GM19099 (cell line): ENCODE measurements around the gene PREX1.

Experiments
- POLR2A ChIP-seq: IDR thresholded peaks from 3 replicates; pipeline ENCODE4 v1.6.1; 2011; ENCODE audit warnings: low read depth; ENCODE audit not compliant: insufficient read length; ENCODE audit errors: extremely low read depth

PREX1 gene

DNA sequence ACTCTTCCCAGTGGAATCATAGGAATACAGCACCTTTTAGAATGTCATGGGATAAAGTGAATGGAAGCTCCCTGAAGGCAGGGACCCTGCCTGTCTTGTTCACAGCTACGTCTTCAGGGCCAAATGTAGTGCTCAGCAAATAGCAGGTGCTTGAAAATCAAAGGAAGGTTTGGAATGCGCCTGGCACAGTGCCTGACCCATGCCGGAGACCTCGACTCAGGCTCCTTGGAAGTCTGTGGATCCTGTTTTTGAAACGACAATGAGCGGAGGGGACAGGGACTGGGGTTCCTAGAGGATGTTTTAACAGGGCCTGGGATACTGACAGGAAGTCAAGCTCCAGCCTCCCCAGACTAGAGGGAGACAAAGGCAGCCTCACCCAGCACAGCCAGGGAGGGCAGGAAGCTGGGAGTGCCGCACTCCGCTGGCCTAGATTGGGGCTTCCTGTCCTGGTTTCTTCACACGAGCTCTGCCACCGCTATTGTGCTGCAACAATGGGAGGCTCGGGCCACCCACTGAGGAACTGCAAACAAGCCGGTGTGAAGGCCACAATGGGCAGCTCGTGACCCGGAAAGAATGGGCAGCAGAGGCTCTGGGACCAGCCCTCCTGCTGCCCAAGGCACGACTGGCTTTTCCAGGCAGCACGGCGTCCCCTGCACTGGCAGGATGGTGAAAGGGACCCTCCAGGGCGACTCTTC lies 76.7 kb downstream of the PREX1 start:
- TF ChIP-seq POLR2A = no peak

DNA sequence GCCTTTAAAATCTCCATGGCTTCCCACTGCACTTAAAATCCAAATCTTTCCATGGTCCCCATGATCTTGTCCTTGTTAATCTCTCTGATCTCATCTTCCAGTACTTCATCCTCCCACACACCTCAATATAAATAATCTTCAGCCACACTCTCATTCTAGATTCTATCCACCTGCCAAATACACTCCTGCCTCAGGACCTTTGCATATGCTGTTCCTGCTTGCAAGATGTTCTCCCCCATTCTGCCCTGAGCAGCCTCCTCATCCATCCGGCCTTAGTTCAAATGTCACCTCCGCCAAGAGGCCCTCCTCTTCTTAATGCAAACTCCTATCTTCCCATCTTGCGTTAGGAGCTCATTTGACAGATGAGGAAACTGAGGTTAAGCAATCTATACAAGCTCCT lies 77.4 kb downstream of the PREX1 start:
- TF ChIP-seq POLR2A = no peak

DNA sequence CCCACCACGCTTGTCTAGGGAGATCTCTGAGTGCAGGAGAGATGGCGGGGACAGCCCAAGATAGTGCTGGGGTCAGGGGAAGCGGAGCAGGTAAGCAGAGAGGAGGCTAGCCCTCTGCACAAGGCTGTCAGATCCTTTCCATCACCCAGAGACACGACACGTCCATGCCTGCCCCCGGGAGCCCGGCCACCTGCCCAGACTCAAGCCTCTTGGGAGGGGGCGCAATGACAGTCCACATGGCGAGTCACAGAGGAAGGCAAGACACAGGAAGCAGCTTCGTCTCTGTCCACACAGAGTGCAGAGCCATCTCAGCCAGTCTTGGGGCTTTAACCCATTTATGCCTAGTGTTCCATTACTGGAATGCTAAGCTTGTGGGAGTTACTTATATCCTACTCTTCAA lies 78.4 kb downstream of the PREX1 start:
- TF ChIP-seq POLR2A = no peak

DNA sequence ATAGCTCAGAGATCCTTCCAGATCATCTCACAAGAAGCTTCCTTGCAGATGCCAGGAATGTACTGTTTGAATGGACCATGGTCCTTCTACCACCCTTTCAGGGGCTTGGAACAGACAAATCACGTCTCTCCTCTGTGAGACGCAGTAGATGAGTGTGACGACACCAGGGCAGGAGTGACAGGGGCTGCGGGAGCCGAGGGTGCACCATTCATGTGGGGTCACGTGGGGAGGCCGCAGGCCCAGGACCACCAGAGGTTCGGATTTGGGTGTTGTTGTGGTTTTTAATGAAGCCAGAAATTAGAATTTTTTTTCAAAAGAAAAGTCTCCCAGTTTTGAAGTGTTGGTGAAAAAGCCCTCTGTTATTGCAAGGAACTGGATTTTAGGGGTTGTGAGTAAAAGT lies 79.2 kb downstream of the PREX1 start:
- no peak for TF ChIP-seq POLR2A

DNA sequence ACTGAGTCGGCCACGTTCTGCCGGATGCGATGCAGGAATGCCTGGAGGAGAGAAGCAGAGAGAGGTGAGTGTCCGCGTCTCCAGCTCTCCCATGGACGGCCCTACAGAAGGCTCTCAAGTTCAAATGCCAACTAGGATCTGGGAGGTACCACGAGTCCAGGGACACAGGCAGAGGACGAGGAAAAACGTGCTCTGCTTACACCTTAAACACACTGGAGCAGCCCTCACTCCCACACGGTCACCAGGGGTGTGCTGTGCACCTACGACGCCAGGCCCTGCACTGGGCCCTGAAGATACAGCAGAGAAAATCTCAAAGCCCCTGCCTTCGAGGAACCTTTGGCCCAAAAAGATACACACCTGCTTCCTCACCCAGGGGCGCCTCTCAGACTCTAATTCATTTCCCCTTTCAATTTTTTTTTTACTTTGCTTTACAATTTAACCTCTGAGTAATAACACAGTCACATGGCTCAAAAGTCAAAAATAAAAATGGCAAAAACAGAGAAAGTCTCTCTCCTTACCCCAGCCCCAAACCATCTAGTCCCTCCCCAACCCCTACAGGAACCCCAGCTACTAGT lies 79.9 kb downstream of the PREX1 start:
- TF ChIP-seq POLR2A = no peak

DNA sequence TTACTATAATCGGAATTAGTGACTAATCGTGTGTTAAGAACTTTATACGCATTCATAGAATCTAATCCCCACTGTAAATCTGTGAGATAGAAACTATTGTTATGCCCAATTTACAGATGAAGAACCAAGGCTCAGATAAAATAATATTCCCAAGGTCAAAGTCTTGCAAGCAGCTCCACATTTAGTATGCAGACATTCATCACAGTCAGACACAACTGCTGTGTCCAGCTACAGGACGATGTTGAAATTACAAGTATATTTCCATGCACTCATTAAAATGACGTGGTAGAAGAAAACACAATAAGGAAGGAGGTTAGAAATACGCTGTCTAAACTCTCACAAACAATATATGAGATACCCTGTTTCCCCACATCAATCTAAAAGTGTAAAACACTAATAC lies 82.5 kb downstream of the PREX1 start:
- no peak for TF ChIP-seq POLR2A

DNA sequence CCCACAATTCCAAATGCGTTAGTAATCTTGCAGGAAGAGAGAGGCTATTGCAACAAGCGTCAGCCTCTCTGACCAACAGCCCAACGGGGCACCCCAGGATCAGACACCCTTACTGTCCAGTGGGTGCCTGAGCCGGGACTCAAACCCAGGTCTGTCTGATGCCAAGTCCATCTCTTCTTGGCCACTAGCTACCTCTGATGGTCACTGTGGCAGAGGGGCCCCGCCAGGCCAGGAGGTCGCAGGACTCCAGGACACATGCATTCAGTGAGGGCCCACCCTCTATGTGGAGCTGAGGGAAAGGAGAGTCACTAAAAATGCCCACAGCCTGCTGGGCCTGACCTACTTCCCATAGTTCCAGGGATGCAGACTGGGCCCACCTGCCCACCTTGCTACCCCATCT lies 83.3 kb downstream of the PREX1 start:
- no peak for TF ChIP-seq POLR2A

DNA sequence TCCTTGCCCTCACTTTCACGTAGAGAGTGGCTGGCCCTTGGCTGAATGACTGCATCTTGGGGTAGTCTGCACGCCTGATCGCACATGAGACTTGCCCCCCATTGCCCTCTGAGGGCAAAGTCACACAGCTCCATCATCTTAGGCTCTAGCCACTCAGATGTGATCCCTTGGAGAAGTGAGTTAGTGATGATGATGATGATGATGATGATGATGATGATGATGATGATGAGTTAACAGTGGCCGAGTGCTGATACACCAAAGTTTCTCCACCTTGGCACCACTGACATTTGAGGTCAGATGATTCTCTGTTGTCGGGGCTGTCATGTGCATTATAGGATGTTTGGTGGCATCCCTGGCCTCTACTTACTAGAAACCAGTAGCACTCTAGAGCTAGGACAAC lies 84.0 kb downstream of the PREX1 start:
- no peak for TF ChIP-seq POLR2A

DNA sequence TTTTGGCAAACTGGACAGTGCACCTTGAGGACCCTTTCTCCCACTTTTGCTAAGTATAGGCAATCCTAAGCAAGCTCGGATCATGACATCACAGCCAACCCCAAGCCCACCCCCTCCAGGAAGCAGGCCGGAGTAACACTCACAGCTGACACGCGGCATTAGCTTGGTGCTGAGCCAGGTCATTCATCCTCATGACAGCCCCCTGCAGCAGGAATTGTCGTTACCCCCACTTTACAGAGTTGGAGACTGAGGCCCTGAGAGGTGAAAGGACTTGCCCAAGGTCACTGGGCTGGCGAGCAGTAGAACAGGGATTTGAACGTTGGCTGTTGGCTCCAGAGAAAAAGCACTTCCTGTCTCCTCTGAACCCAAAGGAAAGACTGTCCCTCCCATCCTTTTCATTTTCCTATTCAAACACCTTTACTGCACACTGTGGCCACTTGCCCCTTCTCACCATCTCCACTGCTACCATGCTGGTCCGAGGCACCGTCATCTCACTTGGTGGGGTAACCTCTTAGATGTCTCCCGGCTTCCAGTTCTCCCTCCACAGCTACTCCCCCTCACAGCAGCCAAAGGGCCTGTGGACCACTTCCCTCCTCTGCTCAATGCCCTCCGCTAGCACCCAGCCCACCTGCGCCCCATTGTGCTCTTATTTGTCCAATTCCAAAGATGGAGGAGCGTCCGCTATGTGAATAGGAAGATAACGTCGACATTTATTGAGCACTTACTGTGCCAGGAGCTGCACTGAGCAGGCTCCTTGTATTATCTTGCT lies 84.7 kb downstream of the PREX1 start:
- TF ChIP-seq POLR2A = no peak

DNA sequence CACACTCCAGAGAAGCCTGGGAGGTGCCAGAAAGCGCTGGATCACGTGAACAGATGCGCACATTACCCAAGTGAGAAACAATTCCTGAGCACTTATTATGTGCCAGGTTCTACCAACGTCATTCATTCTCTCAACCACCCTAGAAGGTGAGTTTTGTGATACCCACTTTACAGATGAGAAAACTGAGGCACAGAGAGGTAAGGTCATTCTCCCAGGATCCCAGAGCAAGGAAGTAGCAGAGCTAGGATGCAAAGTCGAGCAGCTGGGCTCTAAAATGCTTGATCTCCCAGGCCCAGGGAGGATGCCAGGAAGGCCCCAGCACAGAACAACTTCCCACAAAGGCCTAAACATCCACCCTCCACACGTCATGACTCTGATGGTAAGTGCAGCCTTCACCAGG lies 85.6 kb downstream of the PREX1 start:
- TF ChIP-seq POLR2A = no peak

DNA sequence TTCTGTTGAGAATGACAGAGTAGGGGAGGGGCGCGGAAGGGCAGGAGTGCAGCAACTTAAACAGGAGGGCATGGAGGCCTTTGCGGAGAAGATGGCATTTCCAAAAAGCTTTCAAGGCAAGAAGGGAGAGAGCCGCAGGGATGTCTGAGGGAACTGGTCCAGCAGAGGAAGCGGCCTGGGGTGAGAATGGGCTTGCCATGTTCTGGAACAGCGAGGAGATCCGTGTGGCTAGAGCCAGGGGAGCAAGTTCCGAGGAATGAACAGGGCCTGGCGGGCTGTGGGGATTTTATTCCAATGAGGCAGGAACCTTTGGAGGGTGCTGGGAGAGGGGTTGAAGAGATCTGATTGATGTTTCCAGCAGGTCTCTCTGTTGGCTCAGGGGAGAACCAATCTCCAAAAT lies 86.1 kb downstream of the PREX1 start:
- no peak for TF ChIP-seq POLR2A

DNA sequence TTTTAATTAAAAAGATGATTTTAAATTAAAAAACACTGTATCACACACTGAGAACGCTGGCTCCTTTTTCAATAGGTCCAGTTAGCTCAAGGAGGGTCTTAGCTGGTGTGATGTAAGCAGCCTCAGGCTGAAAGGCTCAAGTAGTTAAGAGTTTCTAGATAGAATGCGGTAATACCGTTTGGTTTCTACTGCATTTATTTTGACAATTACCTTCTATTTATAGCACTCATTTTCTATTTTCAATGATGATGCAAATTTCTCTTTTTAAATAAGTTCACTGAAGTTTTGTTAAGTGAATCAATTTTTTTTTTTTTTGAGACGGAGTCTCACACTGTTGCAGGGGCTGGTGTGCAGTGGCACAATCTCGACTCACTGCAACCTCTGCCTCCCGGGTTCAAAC lies 87.1 kb downstream of the PREX1 start:
- TF ChIP-seq POLR2A = no peak

DNA sequence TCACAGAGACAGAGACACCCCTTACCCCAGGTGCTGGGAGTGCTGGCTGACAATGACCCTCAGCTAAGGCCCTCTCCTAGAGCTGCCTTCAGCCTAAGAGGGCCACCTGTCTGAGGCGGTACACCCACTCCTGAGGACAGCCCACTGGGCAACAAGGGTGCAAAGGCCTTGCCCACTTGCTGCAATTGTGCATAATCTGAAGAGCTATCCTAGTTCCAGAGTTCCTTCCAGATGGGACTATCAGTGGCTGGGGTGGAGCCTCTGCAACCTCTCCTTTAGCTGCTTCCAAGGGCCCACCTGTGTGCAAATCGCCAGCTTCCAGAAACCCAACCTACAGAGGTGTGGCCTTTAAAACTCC lies 87.5 kb downstream of the PREX1 start:
- TF ChIP-seq POLR2A = no peak

DNA sequence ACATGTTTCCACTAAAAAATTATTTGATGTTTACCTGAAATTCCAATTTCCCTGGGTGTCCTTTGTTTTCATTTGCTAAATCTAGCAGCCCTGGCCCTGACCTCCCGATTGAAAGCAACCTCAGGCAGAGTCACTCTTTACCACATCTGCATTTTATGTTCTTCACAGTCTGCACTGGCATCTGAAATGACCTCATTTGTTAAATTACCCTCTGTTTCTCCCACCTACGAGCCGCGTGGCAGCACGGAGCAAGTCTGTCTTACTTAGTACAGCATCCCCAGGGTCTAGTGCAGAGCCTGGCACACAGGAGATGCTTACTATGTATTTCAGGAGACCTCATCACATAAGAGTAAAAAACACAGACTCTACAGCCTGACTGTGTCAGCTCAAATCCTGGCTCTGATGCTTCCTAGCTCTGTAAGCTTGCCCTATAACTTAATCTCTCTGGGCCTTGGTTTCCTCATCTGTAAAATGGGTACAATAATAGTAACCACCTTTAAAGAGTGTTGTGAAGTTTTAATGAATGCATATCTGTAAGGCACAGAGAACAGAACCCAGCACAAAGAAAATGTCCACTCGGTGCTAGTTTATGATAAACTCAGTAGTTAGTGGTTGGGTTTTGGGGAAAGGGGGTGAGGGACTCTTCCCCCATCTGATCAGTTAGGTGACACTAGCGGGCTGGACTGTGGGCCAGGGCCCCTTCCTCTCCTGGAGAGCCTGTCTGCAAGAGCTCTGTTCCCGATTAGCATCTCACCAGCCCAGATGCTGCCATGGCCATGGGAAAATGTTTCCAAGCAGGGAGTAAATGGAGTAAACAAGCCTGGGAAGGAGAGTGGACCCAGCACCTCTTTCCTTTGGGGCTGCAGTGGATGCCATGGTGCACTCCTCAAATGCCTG lies 88.2 kb downstream of the PREX1 start:
- TF ChIP-seq POLR2A = no peak

DNA sequence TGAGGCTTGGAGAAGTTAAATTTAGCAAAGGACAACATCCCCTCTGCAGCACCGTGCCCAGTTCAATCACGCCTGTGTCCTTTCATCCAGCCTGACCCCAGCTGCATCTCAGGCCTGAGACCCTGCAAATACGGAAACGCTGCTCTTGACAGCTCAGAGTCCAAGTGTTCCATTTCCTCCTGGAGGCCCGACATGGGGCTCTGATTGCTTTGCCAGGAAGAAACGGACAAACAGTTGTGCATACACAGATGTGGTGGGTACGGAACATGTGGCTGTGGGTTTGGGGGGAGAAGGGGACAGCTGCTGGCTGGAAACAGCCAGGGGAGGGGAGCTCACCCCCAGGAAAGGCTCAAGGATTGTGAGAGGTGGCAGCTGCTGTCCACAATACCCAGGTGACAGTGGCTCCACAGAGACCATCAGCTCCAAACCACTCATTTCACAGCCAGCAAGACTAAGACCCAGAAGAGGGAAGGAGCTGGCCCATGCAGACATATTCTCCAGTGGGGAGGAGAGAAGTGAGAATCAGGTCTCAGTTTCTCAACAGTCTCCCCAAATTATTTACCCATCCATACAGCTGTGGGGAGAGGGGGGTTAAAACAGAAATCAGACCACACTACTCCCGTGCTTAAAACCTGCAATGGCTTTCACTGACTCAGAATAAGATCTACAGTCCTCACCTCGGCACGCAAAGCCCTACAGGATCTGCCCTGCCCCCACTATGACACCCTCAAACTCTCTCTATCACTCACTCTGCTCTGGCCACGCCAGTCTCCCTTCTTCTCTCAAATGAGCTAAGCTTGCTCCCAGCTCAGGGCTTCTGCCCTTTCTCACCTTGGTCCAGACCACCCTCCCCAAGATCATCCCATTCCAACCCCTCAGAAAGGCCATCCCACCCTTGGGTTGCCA lies 89.1 kb downstream of the PREX1 start:
- peak; percentile 36 for TF ChIP-seq POLR2A

DNA sequence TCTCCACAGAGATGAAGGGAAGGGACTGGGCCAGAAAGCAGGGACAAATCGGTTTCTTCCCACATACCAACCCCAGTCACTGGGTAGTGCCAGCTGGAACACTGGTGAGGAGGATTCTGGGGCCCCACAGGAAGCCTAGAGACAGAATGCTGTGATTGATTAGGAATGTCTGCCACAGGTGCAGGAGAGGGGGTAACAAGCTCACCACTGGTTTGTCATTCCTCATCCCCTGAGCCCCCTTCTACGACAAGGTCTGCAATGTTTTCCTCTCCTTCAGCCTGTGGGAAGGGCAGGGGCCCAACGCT lies 89.8 kb downstream of the PREX1 start:
- TF ChIP-seq POLR2A = no peak
